H1 (cell line): ENCODE results near the gene NTRK2.

Experiments
- CBX8 ChIP-seq: fragments of 300-800, 300-1000 bp; sonication (generic); IDR thresholded peaks from 2 replicates; pipeline ENCODE4 v1.7.1; 2016; ENCODE audit warnings: low read depth, low read length, borderline replicate concordance
- CEBPB ChIP-seq: IDR thresholded peaks from 2 replicates; pipeline ENCODE4 v1.6.1; 2012; ENCODE audit warnings: low read depth, low read length
- CHD2 ChIP-seq: IDR thresholded peaks from 2 replicates; pipeline ENCODE4 v1.6.1; 2012; ENCODE audit warnings: low read length, improper control_type of control experiment
- CREB1 ChIP-seq: IDR thresholded peaks from 2 replicates; pipeline ENCODE4 v1.6.1; 2012; ENCODE audit warnings: inconsistent platforms
- CTCF ChIP-seq, 3 experiments: IDR thresholded peaks; 1 replicate in 2 of 3; 2 replicates in 1 of 3; pipeline versions ENCODE4 v1.5.1 to v1.6.1; 2011; ENCODE audit warnings: low read length in 3 of 3, mild to moderate bottlenecking in 3 of 3, inconsistent platforms in 2 of 3, low read depth in 1 of 3, moderate library complexity in 1 of 3; ENCODE audit not compliant: insufficient read depth in 1 of 3; ENCODE audit errors: control extremely low read depth in 1 of 3
- EZH2 ChIP-seq: fragments of 200-600 bp; sonication (generic); IDR thresholded peaks from 2 replicates; pipeline ENCODE4 v1.7.1; 2012; ENCODE audit warnings: low read depth, mild to moderate bottlenecking, moderate library complexity, low read length, inconsistent platforms; ENCODE audit not compliant: severe bottlenecking
- HDAC6 ChIP-seq: IDR thresholded peaks from one replicate; pipeline ENCODE4 v1.7.1; 2012; ENCODE audit warnings: low read depth, mild to moderate bottlenecking, inconsistent platforms, low read length, moderate library complexity
- POLR2A ChIP-seq, 2 experiments: IDR thresholded peaks; 1 replicate in 1 of 2; 2 replicates in 1 of 2; pipeline ENCODE4 v1.6.1; 2011; ENCODE audit warnings: low read depth in 2 of 2, low read length in 2 of 2, mild to moderate bottlenecking in 2 of 2; ENCODE audit errors: control extremely low read depth in 1 of 2
- POLR2AphosphoS5 ChIP-seq: IDR thresholded peaks from 2 replicates; pipeline ENCODE4 v1.6.1; 2011; ENCODE audit warnings: low read depth, low read length
- RNF2 ChIP-seq: fragments of 200-900, 300-1000 bp; sonication (generic); IDR thresholded peaks from 2 replicates; pipeline ENCODE4 v1.7.1; 2016; ENCODE audit warnings: borderline replicate concordance, low read depth, mild to moderate bottlenecking, antibody characterized with exemption, low read length; ENCODE audit not compliant: poor library complexity, severe bottlenecking; ENCODE audit errors: missing control alignments
- SAP30 ChIP-seq: fragments of 300-600 bp; sonication (generic); IDR thresholded peaks from 2 replicates; pipeline ENCODE4 v1.7.1; 2012; ENCODE audit warnings: low read length, moderate library complexity, mild to moderate bottlenecking, inconsistent platforms; ENCODE audit not compliant: insufficient read depth, insufficient replicate concordance
- SIX5 ChIP-seq: IDR thresholded peaks from 2 replicates; pipeline ENCODE4 v1.6.1; 2011; ENCODE audit warnings: mild to moderate bottlenecking, low read depth, low read length
- SUZ12 ChIP-seq: fragments of 200-600 bp; sonication (generic); IDR thresholded peaks from 2 replicates; pipeline ENCODE4 v1.6.1; 2012; ENCODE audit warnings: mild to moderate bottlenecking, inconsistent platforms, low read length, moderate library complexity, mixed read lengths
- TAF1 ChIP-seq: IDR thresholded peaks from 2 replicates; pipeline ENCODE4 v1.6.1; 2011; ENCODE audit warnings: mild to moderate bottlenecking, low read depth, low read length

DNA sequence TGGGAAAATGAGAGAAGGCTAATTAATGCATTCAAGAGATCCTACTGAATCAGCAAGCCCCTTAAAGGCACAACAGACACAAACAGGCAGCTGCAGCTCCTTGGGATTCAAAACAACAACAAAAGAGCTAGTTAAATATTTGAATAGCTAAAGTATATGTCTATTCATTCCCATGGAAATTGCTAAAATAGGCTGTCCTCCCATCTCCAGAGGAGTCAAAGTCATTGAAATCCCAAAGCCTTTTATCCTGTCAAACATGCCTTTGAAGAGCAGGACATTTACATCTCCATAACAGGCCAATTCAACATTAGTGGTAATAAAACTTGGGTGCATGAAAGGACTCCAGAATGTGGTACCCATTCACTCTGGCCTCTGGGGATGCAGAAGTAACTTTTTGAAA lies 177.4 kb downstream of the NTRK2 start:
- TF ChIP-seq TAF1 = no peak
- TF ChIP-seq CHD2 = no peak
- TF ChIP-seq CREB1 = no peak
- no peak for TF ChIP-seq POLR2A (IDR thresholded peaks at IDR 0.05; ENCODE audit: control extremely low read depth in 1 of 2, low read depth in 2 of 2, low read length in 2 of 2)
- no peak for TF ChIP-seq EZH2
- no peak for TF ChIP-seq CTCF (IDR thresholded peaks at IDR 0.05; ENCODE audit: control extremely low read depth in 1 of 3, insufficient read depth in 1 of 3, low read depth in 1 of 3, low read length in 3 of 3)
- no peak for TF ChIP-seq POLR2AphosphoS5
- no peak for TF ChIP-seq SIX5
- TF ChIP-seq RNF2 = no peak
- no peak for TF ChIP-seq SUZ12
- no peak for TF ChIP-seq CBX8
- no peak for TF ChIP-seq CEBPB
- no peak for TF ChIP-seq HDAC6
- TF ChIP-seq SAP30 = no peak
